Chondrocyte (in vitro differentiated cells): Measurements from ENCODE around the gene TASP1. TPM values are rescaled to one million over a fixed set of nuclear protein-coding genes. Genes with fewer than 3 reads are reported as not detected.

ENCODE experiments used
- DNase-seq: peaks from one replicate; pipeline ENCODE4 v3.0.0; 2021; ENCODE audit warnings: mixed read lengths, low spot score
- H3K27ac Mint-ChIP-seq: one replicate; pipeline ENCODE4 v1.8.0; 2021; ENCODE audit warnings: mild to moderate bottlenecking, moderate library complexity, mixed read lengths; ENCODE audit not compliant: unreplicated experiment
- H3K27me3 Mint-ChIP-seq: 2 replicates; pipeline ENCODE4 v1.8.0; 2021; ENCODE audit warnings: low read depth, mixed read lengths
- H3K36me3 Mint-ChIP-seq: 2 replicates; pipeline ENCODE4 v1.8.0; 2021; ENCODE audit warnings: low read depth, mixed read lengths
- H3K4me1 Mint-ChIP-seq: 2 replicates; pipeline ENCODE4 v1.8.0; 2021; ENCODE audit warnings: low read depth, mild to moderate bottlenecking, mixed read lengths
- H3K4me3 Mint-ChIP-seq: one replicate; pipeline ENCODE4 v1.8.0; 2021; ENCODE audit warnings: mild to moderate bottlenecking, moderate library complexity, mixed read lengths; ENCODE audit not compliant: unreplicated experiment
- H3K9me3 Mint-ChIP-seq: 2 replicates; pipeline ENCODE4 v1.8.0; 2021; ENCODE audit warnings: low read depth, mixed read lengths
- total RNA-seq: library from RNA; stranded (reverse); gene quantifications from 3 replicates; pipeline ENCODE4 v1.2.1, GENCODE V29; 2021
- TF ChIP-seq, protein P1 (sequence below): fragments of 200-600 bp; sonication (generic); IDR thresholded peaks from 2 replicates; pipeline ENCODE4 v1.5.0; 2021; ENCODE audit warnings: antibody characterized with exemption, mild to moderate bottlenecking, moderate library complexity

Gene TASP1
- total RNA-seq, 1 donor from 2014 or later = 9.0 TPM

DNA sequence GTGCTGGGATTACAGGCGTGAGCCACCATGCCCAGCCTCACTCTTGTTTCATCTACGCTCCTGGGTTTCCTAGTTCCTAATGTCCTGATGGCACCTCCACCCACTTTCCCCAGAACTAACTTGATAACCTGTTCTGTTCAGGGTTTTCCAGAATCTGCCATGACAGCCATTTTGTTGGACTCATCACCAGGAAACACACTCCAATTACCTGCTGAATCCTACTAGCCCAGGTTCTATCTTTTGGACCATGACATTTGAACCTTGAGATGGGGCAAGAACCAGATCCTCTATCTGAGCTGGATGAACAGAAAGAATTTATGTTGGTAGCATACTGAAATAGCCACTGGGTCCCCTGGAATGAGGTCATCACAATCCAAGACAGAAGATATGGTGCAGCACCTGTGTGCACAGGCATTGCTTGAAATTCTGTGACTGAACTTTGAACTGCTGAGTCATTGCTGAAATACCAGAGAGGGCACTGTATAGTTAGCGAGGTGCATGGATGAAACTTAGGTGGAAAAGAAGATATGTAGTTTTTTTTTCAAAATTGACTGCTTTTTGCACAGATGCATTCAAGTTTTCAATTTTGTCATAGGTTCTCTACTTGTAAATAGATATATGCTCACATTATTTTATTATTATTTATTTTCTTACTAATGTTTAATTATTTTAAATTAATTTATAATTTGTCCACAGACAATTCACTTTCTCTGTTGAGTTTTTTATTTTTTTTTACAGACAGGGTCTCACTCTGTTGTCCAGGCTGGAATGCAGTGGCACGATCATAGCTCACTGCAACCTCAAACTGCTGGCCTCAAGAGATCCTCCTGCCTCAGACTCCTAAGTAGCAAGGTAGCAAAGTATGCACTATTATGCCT is 42.8 kb upstream of the TASP1 start:
- Mint-ChIP-seq H3K36me3 (peaks cover 1% of the 10 kb centered on the region), H3K9me3 (no peaks in the 10 kb centered on the region), H3K4me1 (peaks cover 8% of the 10 kb centered on the region), H3K4me3 (no peak overlapping the region), H3K27ac (no peak overlapping the region), H3K27me3 (peaks cover 6% of the 10 kb centered on the region)
- no peak for DNase-seq
- TF ChIP-seq, protein P1, sequence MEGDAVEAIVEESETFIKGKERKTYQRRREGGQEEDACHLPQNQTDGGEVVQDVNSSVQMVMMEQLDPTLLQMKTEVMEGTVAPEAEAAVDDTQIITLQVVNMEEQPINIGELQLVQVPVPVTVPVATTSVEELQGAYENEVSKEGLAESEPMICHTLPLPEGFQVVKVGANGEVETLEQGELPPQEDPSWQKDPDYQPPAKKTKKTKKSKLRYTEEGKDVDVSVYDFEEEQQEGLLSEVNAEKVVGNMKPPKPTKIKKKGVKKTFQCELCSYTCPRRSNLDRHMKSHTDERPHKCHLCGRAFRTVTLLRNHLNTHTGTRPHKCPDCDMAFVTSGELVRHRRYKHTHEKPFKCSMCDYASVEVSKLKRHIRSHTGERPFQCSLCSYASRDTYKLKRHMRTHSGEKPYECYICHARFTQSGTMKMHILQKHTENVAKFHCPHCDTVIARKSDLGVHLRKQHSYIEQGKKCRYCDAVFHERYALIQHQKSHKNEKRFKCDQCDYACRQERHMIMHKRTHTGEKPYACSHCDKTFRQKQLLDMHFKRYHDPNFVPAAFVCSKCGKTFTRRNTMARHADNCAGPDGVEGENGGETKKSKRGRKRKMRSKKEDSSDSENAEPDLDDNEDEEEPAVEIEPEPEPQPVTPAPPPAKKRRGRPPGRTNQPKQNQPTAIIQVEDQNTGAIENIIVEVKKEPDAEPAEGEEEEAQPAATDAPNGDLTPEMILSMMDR = no peak

DNA sequence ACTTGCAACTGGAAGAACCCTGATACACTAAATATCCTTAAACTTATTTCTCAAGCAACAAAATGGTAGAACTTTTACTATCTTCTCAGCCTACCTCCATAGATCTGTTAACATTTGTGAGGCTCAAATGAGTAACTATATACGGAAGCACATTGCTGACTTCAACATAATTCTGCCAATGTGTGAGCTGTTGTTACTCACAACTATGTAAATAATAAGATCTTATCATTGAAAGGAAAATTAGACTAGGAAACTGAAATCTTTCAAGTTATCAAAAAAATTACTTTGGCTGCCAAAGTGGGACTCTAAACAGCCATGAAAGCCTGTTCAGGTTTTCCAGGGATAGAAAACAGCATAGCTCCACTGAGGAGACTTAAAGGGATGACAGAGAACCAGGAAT is 40.2 kb upstream of the TASP1 start:
- Mint-ChIP-seq H3K4me1 (peaks cover 8% of the 10 kb centered on the region), H3K4me3 (no peak overlapping the region), H3K27ac (no peak overlapping the region), H3K27me3 (peaks cover 4% of the 10 kb centered on the region), H3K36me3 (no peaks in the 10 kb centered on the region), H3K9me3 (peaks cover 2% of the 10 kb centered on the region)
- TF ChIP-seq, protein P1 = no peak
- no peak for DNase-seq

DNA sequence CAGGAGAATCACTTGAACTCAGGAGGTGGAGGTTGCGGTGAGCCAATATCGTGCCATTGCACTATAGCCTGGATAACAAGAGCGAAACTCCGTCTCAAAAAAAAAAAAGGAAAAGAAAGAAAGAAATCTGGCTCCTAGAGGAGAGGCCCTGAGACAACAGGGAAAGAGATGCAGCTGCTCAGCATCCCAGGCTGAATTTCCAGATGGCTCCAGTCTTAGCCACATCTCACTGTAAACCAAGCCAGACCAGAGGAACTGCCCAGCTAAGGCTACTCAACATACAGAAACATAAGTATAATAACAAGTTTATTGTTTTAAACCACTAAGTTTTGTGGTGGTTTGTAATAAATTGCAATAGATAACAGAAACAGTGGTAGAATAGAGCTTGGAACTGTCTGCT is 38.5 kb upstream of the TASP1 start:
- Mint-ChIP-seq H3K27ac (no peak overlapping the region), H3K36me3 (no peaks in the 10 kb centered on the region)

DNA sequence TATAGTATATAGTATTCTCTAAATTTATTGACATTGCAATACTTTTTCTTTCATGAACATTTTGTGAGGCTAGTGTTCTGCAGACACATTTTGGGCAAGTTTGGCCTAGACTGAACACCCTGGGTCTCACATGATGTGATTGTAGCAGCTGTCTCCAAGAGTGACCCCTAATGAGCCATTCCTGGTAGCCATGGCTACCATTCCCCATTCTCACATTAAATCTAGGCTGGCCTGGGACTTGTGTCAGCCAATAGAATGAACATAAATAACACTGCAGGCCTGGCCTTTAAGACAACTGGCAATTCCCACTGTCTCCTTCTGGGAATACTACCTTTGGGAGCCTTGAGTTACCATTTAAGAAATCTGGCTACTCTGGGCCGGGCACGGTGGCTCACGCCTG is 38.0 kb upstream of the TASP1 start:
- no peak for DNase-seq
- H3K4me3 Mint-ChIP-seq = no peak overlapping the region
- no peaks in the 10 kb centered on the region for H3K27me3 Mint-ChIP-seq
- peaks cover 3% of the 10 kb centered on the region for H3K9me3 Mint-ChIP-seq
- peaks cover 22% of the 10 kb centered on the region for H3K4me1 Mint-ChIP-seq
- no peak overlapping the region for H3K27ac Mint-ChIP-seq
- TF ChIP-seq, protein P1 = no peak
- H3K36me3 Mint-ChIP-seq = no peaks in the 10 kb centered on the region

More for the DNA sequence above, 38.5 kb upstream of the TASP1 start:
- Mint-ChIP-seq H3K4me1 (peaks cover 16% of the 10 kb centered on the region), H3K9me3 (peaks cover 3% of the 10 kb centered on the region), H3K4me3 (no peak overlapping the region), H3K27me3 (no peaks in the 10 kb centered on the region)
- DNase-seq = no peak
- TF ChIP-seq, protein P1 = no peak

DNA sequence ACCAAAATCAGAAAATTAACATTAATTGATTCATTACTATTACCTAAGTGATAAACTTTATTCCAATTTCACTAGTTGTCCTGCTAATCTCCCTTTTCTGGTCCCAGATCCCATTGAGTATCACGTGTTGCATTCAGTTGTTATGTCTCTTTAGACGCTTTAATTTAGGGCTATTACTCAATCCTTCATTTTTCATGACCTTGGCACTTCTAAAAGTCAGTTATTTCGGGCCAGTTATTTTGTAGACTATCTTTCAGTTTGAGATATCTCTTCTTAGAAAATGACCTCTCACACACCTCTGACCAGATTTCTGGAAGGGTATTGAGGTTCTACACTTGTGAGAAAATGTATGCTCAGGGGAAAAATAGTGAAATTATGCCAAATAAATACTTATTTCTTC is 34.0 kb upstream of the TASP1 start:
- no peaks in the 10 kb centered on the region for H3K27me3 Mint-ChIP-seq
- no peaks in the 10 kb centered on the region for H3K36me3 Mint-ChIP-seq
- no peak for DNase-seq
- peaks cover 42% of the 10 kb centered on the region for H3K4me1 Mint-ChIP-seq
- peaks cover 6% of the 10 kb centered on the region for H3K9me3 Mint-ChIP-seq
- no peak overlapping the region for H3K4me3 Mint-ChIP-seq
- peak overlapping the region; percentile 62 for H3K27ac Mint-ChIP-seq
- TF ChIP-seq, protein P1 = no peak
